ENCODE results near the gene STK32B.

GRCh38 chr4:5137927-5138326 lies 86.6 kb downstream of the STK32B start:
- TF ChIP-seq CTCF (IDR thresholded peaks at IDR 0.05) = no peak
- TF ChIP-seq POLR2A (IDR thresholded peaks at IDR 0.05) = no peak
